NCI-H2029 (cell line): Measurements from ENCODE around the gene GPAM.
"Not testable (repeated sequence)": the region's sequence is repeated elsewhere in the genome, so short reads cannot be mapped to it uniquely, and the experiment has no call there.

Experiments used
- DNase-seq: peaks from one replicate; lab custom pipeline; 2025; lab: John Stamatoyannopoulos, UW

GPAM gene

DNA sequence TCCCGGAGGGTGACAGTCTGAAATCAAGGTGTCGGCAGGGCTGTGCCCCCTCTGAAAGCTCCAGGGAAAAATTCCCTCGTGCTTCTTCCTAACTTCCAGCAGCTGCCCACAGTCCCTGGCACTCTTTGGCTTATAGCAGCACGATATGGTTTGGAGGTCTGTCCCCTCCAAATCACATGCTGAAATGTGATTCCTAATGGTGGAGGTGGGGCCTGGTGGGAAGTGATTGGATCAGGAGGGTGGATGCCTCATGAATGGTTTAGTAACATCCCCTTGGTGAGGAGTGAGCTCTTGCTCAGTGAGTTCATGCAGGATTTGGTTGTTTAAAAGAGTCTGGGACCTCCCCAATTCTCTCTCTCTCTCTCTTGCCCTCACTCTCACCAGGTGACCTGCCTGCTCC is 51.1 kb downstream of the GPAM start:
- no peak for DNase-seq

DNA sequence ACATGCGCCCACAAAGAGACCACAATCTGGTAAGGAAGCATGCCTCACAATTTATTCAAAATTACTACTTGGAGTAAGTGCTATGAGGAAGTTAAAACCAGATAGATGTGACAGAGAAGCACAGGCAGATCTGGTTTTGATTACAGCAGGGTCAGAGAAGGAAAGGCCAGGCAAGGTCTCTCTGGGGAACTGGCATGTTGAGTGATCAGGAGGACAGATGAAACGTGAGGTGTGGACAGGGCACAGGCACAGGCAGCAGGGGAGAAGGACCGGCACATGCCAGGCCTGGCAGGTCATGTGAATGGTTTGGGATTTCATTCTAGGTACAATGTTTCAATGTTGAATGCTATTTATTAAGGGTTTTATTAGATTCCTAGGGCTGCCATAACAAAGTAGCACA is 51.6 kb downstream of the GPAM start:
- DNase-seq, result no peak

DNA sequence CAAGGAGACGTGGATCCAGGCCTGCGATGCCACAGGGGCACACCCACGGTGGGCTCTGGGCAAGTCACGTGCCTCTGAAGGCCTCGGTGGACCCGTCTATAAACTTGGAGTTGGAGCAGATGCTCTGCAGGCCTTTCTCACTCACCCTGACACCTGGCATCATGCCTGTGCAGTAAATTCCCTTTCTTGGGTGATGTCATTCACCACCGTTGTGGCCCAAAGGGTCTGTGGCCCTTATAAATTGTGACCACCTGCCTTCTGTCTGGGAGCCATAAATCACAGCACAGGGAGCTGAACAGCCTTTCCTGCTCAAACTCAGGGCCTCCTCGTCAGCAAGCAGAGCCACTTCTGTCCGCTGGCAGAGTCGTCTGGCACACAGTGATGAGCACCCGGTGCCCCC is 52.2 kb downstream of the GPAM start:
- DNase-seq, result no peak

DNA sequence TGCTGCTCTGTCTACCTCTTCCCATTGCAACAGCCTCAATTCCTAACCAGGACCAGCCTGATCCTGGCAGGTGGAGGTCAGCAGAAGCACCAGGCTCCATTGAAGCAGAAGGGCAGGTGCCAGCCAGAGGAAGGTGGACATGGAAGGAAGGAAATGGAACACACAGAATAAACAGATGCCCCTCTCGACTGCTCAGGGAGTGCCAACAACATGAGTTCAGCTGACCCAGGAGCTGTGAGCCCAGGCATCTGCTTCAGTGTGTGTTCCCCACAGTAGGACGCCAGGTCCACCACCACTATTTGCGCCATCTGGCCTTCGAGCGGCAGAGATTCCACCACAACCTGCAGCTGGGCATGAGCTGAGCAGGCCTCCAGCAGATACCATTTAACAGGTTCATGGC is 56.7 kb downstream of the GPAM start:
- no peak for DNase-seq

DNA sequence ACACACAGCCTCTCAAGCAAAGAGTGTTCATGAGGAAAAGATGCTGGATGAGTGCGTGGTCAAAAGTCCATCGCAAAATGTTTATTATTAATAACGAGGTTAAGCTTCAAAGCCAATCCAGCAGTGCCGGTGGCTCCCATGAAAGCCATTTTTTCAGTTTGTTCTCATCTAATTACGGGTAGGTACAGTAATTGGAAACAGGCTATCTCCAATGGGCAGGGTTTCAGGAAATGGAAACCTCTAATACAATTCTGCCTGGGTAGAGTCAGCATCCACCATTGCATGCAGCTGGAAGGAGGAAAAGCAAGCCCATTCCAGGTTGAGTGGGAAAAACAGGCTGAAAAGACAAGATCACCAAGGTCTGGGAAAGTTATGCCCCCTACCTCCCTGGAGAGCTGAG is 57.4 kb downstream of the GPAM start:
- no peak for DNase-seq

DNA sequence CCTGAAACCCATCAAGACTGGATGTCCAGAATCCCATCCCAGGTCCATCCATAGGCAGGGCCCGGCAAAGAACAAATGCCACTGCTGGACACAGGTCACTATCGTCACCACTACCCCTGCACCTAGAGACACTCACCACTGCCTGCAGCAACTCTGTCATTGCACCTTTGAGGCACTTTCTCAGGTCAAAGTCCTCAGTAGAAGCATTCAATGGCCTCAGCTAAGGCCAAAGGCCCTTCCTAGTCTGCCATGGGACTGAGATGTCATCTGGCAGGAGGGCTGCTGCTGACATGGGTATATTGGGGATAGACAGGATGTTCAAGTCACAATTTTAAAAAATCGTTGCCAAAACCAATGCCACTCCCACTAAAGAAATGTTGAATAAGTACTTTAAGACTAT is 58.7 kb downstream of the GPAM start:
- no peak for DNase-seq

DNA sequence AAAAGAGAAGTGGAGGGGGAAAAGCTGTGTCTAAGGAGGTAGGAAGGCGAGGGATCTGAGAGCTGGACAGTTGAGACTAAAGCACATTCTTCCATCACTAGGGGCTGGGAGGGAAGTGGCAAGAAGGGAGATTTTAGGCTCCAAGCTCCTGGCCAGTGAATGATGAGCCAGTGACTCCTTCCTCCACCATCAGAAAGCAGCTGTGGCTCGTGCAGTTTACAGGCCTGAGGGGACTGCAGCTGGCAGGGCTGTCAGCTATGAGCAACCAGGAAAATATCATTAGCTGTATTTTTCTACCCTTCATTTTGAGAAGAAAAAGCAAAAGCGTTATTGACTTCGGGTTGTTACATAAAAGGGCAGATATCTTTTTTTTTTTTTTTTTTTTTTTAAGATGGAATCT is 60.7 kb downstream of the GPAM start:
- DNase-seq, result no peak

DNA sequence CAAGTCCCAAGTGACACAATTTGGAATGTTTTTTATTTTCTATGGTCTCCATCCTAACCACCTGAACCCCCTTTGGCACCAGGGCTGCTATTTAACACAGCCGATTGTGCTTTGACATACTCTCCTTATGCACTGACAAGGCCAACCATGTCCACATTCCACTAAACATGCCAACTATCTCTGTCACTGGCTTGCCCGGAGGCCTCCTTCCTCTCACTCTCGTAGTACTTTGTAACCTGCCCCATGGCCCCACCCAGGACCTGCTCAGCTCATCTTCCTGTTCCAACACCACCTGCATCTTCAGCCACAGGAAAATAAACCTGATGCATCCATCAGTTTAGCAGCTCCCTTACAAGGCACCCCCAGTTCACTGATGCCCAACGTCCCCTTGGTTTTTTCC is 63.1 kb downstream of the GPAM start:
- DNase-seq, result no peak

DNA sequence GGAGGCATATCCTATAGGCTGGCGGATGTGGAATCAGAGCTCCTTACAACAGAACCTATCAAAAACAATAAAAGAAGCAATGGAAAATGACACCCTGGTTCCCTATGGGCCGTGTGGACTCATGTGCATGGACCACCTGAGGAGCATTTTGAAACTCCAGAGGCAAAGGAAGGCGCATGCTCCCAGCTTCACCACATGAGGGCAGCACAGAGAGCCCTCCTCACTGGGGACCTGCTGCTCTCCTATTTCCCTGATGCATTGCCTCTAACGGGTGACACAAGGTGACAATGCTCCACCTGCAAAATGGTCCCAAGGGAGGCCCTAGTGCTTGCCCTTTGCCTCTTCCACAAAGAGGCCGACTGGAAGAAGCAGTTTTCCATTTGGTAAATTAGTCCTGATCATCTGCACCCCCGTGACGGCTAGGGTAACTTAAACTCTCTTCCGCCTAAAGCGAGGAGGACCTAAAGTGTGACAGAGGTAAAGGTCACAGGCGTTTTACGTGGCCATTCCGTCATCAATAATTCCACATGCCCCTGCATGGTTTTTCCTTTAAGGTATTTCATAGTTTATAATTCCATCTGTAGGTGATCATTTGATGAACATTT is 67.7 kb downstream of the GPAM start:
- no peak for DNase-seq

DNA sequence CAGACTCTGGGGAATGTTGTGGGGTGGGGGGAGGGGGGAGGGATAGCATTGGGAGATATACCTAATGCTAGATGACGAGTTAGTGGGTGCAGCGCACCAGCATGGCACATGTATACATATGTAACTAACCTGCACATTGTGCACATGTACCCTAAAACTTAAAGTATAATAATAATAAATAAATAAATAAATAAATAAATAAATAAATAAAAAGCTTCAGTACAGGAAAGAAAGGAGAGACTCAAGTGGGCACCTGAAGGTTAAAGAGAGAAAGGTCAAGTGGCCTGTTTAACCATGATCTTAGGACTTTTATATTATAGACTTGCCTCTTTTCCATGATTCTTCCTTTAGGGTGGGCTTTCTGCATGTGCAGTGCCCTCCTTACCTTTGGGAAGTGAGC is 73.8 kb downstream of the GPAM start:
- not testable (repeated sequence) for DNase-seq
